SK-N-SH treated with all-trans-retinoic acid at 6 μM for 48 hours (cell line): Measurements from ENCODE around the gene PPP1R12B.

ENCODE experiments used
- CREB5 ChIP-seq: fragments of 250-450 bp; sonication (Bioruptor Pico); IDR thresholded peaks from 2 replicates; pipeline ENCODE4 v1.5.1; 2020; ENCODE audit warnings: low read depth, mild to moderate bottlenecking, moderate library complexity
- CSRNP3 ChIP-seq: fragments of 250-450 bp; sonication (Bioruptor Pico); IDR thresholded peaks from 2 replicates; pipeline ENCODE4 v1.5.1; 2021; ENCODE audit warnings: mild to moderate bottlenecking, moderate library complexity
- ESRRG ChIP-seq: fragments of 250-450 bp; sonication (Bioruptor Pico); IDR thresholded peaks from 2 replicates; pipeline ENCODE4 v1.6.1; 2021; ENCODE audit warnings: mild to moderate bottlenecking
- GLIS3 ChIP-seq: fragments of 250-450 bp; sonication (Bioruptor Pico); IDR thresholded peaks from 2 replicates; pipeline ENCODE4 v1.5.0; 2020; ENCODE audit warnings: mild to moderate bottlenecking, moderate library complexity
- PATZ1 ChIP-seq: fragments of 250-450 bp; sonication (Bioruptor Pico); IDR thresholded peaks from 2 replicates; pipeline ENCODE4 v1.8.0; 2020; ENCODE audit warnings: mild to moderate bottlenecking, moderate library complexity, borderline replicate concordance
- POU6F1 ChIP-seq: fragments of 250-450 bp; sonication (Bioruptor Pico); IDR thresholded peaks from 2 replicates; pipeline ENCODE4 v1.8.0; 2021; ENCODE audit warnings: low read depth, mild to moderate bottlenecking, moderate library complexity, borderline replicate concordance
- PPARA ChIP-seq: fragments of 250-450 bp; sonication (Bioruptor Pico); IDR thresholded peaks from 2 replicates; pipeline ENCODE4 v1.5.0; 2020; ENCODE audit warnings: mild to moderate bottlenecking, borderline replicate concordance
- RARB ChIP-seq: fragments of 250-450 bp; sonication (Bioruptor Pico); IDR thresholded peaks from 2 replicates; pipeline ENCODE4 v1.8.0; 2021; ENCODE audit warnings: mild to moderate bottlenecking, moderate library complexity
- TCF4 ChIP-seq: fragments of 250-450 bp; sonication (Bioruptor Pico); IDR thresholded peaks from 2 replicates; pipeline ENCODE4 v1.8.0; 2021; ENCODE audit warnings: mild to moderate bottlenecking, moderate library complexity, borderline replicate concordance
- ZC3H10 ChIP-seq: fragments of 250-450 bp; sonication (Bioruptor Pico); IDR thresholded peaks from 2 replicates; pipeline ENCODE4 v1.5.1; 2021; ENCODE audit warnings: mild to moderate bottlenecking, moderate library complexity
- ZNF70 ChIP-seq: fragments of 450-650 bp; formaldehyde crosslinking; IDR thresholded peaks from 2 replicates; pipeline ENCODE4 v1.5.0; 2020; ENCODE audit warnings: mild to moderate bottlenecking, moderate library complexity

- TF ChIP-seq PATZ1: no peak
- TF ChIP-seq POU6F1 (CRISPR knock-in tag): no peak
- TF ChIP-seq ZC3H10: no peak
- no peak for TF ChIP-seq ZNF70 (CRISPR knock-in tag)
- no peak for TF ChIP-seq PPARA (CRISPR knock-in tag)
- no peak for TF ChIP-seq CREB5
- TF ChIP-seq RARB (CRISPR knock-in tag): no peak
- no peak for TF ChIP-seq ESRRG
- TF ChIP-seq TCF4: no peak
- TF ChIP-seq GLIS3 (CRISPR knock-in tag): no peak
- no peak for TF ChIP-seq CSRNP3 (CRISPR knock-in tag)
Observed at GRCh38 chr1:202578001-202578504, 229.6 kb downstream of the PPP1R12B start.
